Hematopoietic multipotent progenitor cell treated with erythropoietin and hydrocortisone succinate and interleukin-3 and kit ligand, for 17 days (in vitro differentiated cells): ENCODE results near the gene GALNT2.

Experiments
- DNase-seq: peaks from one replicate; pipeline ENCODE4 v3.0.0-alpha.2; 2015; ENCODE audit warnings: low spot score

GALNT2 gene

GRCh38 chr1:230050973-230051735 lies 15.9 kb upstream of the GALNT2 start:
- no peak for DNase-seq

DNA sequence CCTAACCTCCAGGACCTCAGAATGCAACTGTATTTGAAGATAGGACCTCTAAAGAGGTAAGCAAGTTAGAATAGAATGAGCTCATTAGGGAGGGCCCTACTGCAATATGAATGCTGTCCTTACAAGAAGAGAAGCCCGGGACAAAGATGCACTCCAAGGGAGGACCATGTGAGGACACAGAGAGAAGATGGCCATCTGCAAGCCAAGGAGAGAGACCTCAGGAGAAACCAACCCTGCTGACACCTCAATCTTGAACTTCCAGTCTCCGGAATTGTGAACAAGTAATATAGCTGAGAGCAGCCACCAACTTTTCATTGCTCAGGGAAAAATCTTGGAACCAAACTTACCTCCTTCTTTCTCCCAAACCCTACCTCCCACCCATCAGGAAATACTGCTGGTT lies 15.0 kb upstream of the GALNT2 start:
- no peak for DNase-seq

GRCh38 chr1:230052665-230053064 lies 14.4 kb upstream of the GALNT2 start:
- DNase-seq = no peak

GRCh38 chr1:230054092-230054749 lies 12.8 kb upstream of the GALNT2 start:
- no peak for DNase-seq

DNA sequence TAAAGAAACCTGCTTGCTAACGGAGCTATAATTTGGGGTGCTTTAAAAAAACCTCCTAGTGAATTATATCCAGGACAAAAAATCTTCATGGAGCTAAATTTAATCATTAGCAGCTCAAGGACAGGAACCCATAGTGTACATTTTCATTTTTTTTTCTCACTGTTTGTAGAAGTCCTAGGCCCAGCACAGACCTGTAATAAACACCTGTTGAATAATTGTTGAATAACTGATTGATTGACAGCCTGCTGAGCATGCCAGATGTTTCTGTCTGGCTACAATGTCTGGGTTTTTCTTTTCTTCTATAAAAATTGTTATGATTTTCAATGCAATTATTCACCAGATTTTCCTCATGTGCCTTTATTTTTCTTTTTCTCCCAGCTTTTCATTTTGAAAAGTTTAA lies 10.9 kb upstream of the GALNT2 start:
- DNase-seq = no peak

DNA sequence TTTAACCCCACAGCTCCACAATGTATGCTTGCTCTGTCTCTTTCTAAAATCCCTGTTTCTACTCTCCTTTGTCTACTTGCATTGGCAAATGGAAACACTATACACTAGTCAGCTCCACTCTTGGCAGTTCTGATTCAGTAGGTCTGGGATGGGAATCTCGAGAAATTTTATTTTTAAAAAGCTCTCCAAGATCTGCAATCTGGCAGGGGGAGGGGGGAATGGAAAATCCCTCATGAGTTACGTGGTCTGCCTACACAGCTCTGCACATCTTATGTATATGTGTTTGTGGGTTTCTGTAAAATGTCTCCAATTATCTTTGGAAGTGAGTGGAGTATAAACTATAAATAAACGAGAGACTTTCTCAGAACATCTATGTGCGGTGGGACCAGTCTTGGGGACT lies 9.9 kb upstream of the GALNT2 start:
- DNase-seq = no peak

DNA sequence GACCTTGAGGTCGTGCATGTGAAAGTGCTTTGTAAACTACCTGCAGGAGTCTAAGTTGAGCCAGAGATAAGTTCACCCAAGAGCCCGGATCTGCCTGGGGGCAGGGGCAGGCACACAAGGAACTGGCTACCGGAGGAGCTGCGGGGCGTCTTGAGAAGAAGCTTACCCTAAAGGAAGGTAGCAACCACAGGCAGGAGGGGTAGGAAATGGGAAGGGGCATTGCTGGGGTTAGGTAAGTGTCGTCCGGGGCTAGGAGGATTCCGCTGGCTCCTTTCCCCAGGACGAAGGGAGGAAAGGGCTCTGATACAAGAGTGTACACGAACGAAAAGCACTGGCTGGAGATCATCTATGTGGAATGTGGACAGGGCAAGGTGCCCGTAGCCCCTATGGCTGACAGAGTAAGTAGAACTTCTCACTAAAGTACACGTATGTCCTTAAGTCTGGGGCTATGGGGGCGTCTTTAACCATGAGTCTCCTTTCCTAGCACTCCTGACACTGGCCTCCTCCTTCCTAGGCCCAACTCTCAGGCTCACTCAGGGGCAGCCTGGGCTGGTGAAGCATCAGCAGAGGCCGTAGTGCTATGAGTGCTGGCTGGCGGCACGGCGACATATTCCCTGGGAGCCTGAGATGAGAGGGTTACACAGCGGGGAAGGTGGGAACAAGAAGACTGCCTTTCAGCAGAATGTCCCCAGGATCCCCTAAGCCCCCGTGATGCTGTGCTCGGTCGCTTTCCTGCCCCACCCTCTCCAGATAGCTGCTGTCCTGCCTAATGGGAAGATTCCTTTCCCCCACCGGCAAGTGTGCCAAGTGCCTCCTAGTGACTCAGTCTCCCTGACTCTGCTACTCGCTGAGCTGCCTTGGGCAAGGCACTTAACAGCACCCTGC lies 9.1 kb upstream of the GALNT2 start:
- DNase-seq = no peak

- DNase-seq = no peak
Observed at GRCh38 chr1:230058626-230059025, 8.4 kb upstream of the GALNT2 start.

DNA sequence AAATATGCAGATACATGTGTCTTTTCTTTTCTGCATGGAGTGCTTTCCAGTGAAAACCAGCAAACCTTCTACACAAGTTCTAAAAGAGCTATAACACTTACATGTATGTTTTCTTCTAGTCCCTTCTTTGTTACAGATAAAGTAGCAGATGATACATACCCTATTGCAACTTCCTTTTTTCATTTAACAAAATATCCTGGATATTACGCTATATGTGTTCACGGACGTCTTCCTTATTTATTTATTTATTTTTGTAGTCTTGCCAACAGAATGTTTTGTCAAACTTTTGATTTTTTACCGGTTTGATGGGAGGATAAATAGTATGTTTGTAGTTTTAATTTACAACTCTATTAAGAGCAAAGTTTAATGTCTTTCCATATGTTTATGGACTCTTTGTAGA lies 5.2 kb upstream of the GALNT2 start:
- no peak for DNase-seq

GRCh38 chr1:230062521-230062920 lies 4.5 kb upstream of the GALNT2 start:
- no peak for DNase-seq

DNA sequence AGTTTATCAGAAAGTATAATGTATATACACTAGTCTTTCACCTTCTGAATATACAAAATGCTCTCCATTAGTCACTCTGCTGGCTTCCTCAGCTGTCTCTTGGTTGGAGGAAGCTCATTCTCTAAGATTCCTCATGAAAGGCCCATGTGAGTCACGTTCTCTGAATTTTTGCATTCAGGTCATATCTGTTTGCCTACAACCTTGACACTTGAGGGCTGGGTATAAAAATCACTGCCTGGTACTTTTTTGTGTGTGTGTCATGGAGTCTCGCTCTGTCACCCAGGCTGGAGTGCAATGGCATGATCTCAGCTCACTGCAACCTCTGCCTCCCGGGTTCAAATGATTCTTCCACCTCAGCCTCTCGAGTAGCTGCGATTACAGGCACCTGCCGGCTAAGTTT lies 2.8 kb upstream of the GALNT2 start:
- DNase-seq = no peak

GRCh38 chr1:230065161-230065560 lies 1.9 kb upstream of the GALNT2 start:
- no peak for DNase-seq

DNA sequence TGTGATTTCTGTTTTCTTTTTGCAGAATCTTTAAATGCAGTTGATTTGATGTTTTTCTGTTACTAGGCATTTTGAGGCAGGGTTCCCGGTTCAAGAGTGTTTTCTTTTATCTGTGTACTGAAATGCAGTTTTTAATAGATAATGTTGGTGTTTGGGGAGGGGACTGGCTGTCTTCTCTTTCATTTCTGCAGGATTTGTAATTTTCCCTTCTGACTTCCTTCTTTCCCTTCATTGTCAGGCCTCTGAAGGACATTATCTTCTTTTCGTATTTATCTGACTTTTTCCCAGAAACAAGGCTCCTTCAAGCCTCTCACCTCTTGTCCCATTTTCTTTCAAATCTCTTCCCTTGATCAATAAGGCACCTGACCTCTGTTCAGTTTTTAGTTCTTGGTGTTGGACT lies 1.5 kb upstream of the GALNT2 start:
- no peak for DNase-seq

- peak; percentile 23 for DNase-seq
Observed at GRCh38 chr1:230066031-230066430, 1.0 kb upstream of the GALNT2 start.

- DNase-seq = peak; percentile 45
Observed at GRCh38 chr1:230067419-230067870, 407 bp downstream of the GALNT2 start.

DNA sequence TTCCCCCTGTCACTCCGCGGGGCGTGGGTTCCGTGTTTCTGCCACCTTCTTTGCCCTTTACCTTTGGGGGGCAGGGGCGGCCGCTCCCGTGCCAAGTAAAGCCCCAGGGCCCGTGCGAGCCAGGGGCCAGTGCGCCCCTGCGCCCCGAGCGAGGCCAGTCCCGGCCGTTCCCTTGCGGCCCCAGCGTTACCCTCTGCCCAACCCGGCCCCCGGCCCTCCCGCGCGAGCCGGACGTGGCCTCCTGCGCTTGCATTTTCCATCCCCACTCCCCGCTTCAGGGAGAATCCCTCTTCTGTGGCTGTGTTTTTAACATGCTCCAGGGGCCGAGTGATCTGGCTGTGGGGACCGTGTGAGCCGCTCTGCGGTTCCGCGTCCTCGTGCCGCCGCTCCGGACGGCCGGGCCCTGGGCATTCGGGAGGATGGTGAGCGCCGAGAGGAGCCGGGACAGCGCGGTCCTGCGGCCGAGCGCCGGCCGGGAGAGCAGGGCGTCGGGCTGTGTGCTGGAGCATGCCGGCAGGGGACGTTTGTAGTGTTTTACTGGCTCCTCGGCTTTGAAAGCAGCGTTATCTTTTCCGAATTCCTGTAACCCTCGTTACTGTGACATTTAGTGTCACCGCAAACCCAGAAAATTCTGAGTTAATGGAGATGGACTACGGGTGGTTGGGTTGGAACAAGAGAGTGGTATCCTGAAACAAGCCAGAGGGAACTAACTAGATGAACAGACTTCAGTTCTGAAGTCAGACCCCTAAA lies 1.0 kb downstream of the GALNT2 start:
- peak; percentile 52 for DNase-seq

- DNase-seq = peak; percentile 31
Observed at GRCh38 chr1:230068621-230068873, 1.5 kb downstream of the GALNT2 start.

DNA sequence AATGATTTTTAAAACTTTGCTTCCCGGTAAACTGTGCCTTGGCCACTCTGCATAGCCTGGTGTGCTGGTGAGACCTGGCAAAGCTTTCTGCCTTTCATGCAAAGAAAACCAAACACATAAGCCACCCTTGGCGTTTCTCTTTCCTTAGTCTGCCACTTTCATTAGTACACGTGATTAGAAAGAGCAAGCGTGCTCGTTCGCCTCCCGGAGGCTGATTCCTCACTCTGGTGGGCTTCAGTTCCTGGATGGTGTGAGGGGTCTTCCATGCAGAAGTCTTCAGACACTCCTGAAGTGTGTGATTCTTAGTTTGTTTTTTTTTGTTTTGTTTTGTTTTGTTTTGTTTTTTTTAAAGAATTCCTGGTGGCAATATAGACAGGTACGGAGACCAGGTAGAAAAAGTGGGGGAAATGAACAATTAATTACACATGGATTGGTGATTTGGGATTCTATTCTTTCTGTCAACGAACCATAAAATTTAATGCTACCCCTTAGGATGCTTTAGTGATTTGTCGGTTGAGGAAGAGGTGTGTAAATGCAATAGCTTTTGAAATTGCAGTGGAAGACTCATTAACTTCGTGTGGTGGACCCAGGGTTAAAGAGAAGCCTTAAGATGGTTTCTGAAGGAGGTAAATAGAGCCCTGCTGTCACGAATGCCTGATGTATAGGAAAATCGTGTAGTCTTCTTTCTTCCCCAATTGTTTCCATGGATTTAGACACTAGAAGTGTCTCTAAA lies 2.1 kb downstream of the GALNT2 start:
- peak; percentile 30 for DNase-seq

- no peak for DNase-seq
Observed at GRCh38 chr1:230069796-230070195, 2.8 kb downstream of the GALNT2 start.

DNA sequence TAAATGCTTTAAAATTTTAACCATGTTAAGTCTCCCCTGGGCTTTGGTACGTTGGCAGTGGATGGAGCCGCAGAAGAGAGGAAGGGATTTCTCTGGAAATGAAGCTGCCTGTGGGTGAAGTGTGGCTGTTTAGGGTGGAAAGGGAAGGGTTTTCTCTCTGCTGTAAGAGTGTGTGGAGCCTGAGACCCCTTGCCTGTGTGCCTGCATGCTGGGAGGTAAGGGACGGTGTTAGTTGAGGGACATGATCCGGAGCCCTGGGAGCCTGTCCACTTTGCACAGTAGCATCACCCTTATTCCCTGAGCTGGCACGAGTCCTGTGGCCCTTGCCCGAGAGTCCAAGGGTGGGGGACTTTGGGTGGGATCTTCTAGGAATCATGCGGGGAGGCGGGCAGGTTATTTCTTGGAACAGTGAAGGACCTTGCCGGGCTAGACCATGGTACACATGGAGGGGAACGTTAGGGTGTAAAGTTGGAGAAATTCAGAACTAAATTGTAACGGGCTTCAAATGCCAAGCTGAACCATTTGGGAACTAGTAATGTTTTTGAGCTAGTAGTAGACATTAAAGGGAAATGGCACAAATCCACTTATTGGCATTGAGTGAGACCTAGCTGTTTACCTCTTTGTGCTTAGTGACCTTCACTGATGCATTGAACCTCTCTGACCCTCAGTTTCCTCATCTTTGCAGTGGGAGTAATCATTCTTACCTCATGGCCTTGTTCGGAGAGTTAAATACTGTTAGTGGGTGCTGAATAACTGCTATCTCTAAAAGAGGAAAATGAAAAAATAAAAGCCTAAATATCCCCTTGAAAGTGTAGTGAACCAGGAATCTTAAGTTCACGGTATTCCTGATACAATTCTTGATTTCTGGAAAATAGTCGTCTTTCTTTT lies 3.5 kb downstream of the GALNT2 start:
- DNase-seq = no peak

DNA sequence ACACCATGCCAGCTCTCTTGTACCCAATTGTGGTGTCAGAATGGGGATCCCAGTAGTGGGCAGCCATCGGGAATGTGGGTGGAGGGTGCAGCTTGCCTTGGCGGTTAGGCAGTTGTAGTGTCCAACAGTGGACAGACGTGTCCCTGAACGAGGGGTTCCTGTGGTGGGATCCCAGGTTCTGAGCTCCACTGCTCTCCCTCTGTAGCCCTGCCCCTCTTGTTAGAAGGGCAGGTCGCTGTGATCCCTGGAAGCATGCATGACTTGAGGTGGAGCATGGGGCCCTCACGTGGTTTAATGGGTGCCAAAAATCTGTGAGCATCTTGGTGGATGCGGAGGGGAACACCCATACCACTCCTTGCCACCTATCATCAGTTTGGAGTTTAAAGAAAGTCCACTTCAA lies 4.3 kb downstream of the GALNT2 start:
- no peak for DNase-seq
